OCI-LY1 (cell line): ENCODE results near the gene IQSEC1.

Experiments
- H2AFZ ChIP-seq: fragments of 200-600 bp; sonication (generic), shearing (Covaris generic); 2 replicates; pipeline ENCODE4 v1.6.0; 2014; ENCODE audit warnings: antibody characterized with exemption, mild to moderate bottlenecking, low read length
- H3F3A ChIP-seq: fragments of 200-600 bp; sonication (generic), shearing (Covaris generic); 2 replicates; pipeline ENCODE4 v1.6.0; 2014; ENCODE audit warnings: mild to moderate bottlenecking, antibody characterized with exemption, low read length, moderate library complexity; ENCODE audit not compliant: insufficient read depth
- H3K27ac ChIP-seq: fragments of 200-600 bp; sonication (generic); 2 replicates; pipeline ENCODE4 v1.5.1; 2014; ENCODE audit warnings: low read length, mixed run types, mild to moderate bottlenecking, low read depth; ENCODE audit not compliant: poor library complexity, severe bottlenecking
- H3K27me3 ChIP-seq: fragments of 200-600 bp; sonication (generic); 2 replicates; pipeline ENCODE4 v1.6.0; 2014; ENCODE audit warnings: antibody characterized with exemption, mild to moderate bottlenecking, low read length, moderate library complexity; ENCODE audit not compliant: insufficient read depth
- H3K36me3 ChIP-seq: fragments of 200-600 bp; sonication (generic); 2 replicates; pipeline ENCODE4 v1.6.1; 2014; ENCODE audit warnings: mild to moderate bottlenecking, antibody characterized with exemption, low read length, moderate library complexity, mixed read lengths; ENCODE audit not compliant: insufficient read depth
- H3K4me1 ChIP-seq: fragments of 200-600 bp; sonication (generic); 2 replicates; pipeline ENCODE4 v1.5.1; 2014; ENCODE audit warnings: mild to moderate bottlenecking, low read length, moderate library complexity; ENCODE audit not compliant: insufficient read depth, severe bottlenecking
- H3K4me2 ChIP-seq: fragments of 200-600 bp; sonication (generic), shearing (Covaris generic); 2 replicates; pipeline ENCODE4 v1.6.1; 2014; ENCODE audit warnings: low read length
- H3K4me3 ChIP-seq: fragments of 200-600 bp; sonication (generic); 2 replicates; pipeline ENCODE4 v1.5.1; 2014; ENCODE audit warnings: low read length, low read depth, mild to moderate bottlenecking, mixed read lengths; ENCODE audit not compliant: poor library complexity, severe bottlenecking
- H3K79me2 ChIP-seq: fragments of 200-600 bp; shearing (Covaris generic); 2 replicates; pipeline ENCODE4 v1.6.1; 2016; ENCODE audit warnings: mixed run types, low read length, mixed read lengths; ENCODE audit not compliant: insufficient read depth
- H3K9ac ChIP-seq: fragments of 200-600 bp; sonication (generic), shearing (Covaris generic); 2 replicates; pipeline ENCODE4 v1.6.1; 2014; ENCODE audit warnings: mild to moderate bottlenecking, low read length, mixed read lengths
- H3K9me2 ChIP-seq: fragments of 200-600 bp; sonication (generic), shearing (Covaris generic); 2 replicates; pipeline ENCODE4 v1.6.1; 2014; ENCODE audit warnings: low read depth, mild to moderate bottlenecking, low read length, mixed read lengths
- H3K9me3 ChIP-seq: fragments of 200-600 bp; shearing (Covaris generic); 2 replicates; pipeline ENCODE4 v1.6.1; 2014; ENCODE audit warnings: low read length, mixed read lengths
- H4K20me1 ChIP-seq: fragments of 200-600 bp; sonication (generic), shearing (Covaris generic); 2 replicates; pipeline ENCODE4 v1.6.0; 2016; ENCODE audit warnings: mild to moderate bottlenecking, low read length; ENCODE audit not compliant: insufficient read depth
- EZH2 ChIP-seq: fragments of 200-600 bp; sonication (generic), shearing (Covaris generic); IDR thresholded peaks from 2 replicates; pipeline ENCODE4 v1.8.0; 2017; ENCODE audit warnings: borderline replicate concordance, mixed run types, mild to moderate bottlenecking, antibody characterized with exemption, low read length, moderate library complexity, mixed read lengths
- TF ChIP-seq, protein P1 (sequence below): fragments of 200-600 bp; sonication (generic), shearing (Covaris generic); IDR thresholded peaks from 2 replicates; pipeline ENCODE4 v1.5.1; 2017; ENCODE audit warnings: mild to moderate bottlenecking, antibody characterized with exemption, low read length, moderate library complexity, mixed read lengths

IQSEC1 gene

DNA sequence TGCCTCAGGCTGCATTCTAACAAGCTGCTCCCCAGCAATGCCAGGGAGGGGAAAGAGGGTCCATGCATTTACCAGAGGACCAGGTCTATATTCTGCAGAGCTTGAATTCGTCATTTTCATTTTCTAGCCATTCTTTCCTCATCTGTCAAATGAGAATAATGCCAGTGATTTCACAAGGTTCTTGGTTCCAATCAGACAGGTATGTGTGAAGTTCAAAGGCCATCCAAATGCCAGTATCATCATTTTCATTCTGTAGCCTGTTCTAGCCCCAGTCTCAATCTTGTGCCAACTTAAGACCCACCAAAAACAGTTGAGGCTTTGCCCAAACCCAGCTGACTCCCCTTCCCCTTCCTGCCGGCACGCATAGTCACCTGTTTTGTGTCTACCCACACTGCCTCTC lies 112.7 kb downstream of the IQSEC1 start:
- H3F3A ChIP-seq = no peaks in the 10 kb centered on the region
- no peak for TF ChIP-seq EZH2
- TF ChIP-seq, protein P1, sequence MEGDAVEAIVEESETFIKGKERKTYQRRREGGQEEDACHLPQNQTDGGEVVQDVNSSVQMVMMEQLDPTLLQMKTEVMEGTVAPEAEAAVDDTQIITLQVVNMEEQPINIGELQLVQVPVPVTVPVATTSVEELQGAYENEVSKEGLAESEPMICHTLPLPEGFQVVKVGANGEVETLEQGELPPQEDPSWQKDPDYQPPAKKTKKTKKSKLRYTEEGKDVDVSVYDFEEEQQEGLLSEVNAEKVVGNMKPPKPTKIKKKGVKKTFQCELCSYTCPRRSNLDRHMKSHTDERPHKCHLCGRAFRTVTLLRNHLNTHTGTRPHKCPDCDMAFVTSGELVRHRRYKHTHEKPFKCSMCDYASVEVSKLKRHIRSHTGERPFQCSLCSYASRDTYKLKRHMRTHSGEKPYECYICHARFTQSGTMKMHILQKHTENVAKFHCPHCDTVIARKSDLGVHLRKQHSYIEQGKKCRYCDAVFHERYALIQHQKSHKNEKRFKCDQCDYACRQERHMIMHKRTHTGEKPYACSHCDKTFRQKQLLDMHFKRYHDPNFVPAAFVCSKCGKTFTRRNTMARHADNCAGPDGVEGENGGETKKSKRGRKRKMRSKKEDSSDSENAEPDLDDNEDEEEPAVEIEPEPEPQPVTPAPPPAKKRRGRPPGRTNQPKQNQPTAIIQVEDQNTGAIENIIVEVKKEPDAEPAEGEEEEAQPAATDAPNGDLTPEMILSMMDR = no peak
- H3K9me3 ChIP-seq = no peaks in the 10 kb centered on the region
- H3K9ac ChIP-seq = no peak overlapping the region
- no peaks in the 10 kb centered on the region for H3K79me2 ChIP-seq
- no peaks in the 10 kb centered on the region; the same call in 1 of the 2 replicates for H3K27me3 ChIP-seq
- H2AFZ ChIP-seq = no peak overlapping the region
- H3K9me2 ChIP-seq = no peaks in the 10 kb centered on the region
- no peak overlapping the region for H3K4me2 ChIP-seq
- no peaks in the 10 kb centered on the region for H3K4me1 ChIP-seq
- no peaks in the 10 kb centered on the region for H4K20me1 ChIP-seq
- no peak overlapping the region for H3K27ac ChIP-seq
- no peak overlapping the region for H3K4me3 ChIP-seq
- no peaks in the 10 kb centered on the region for H3K36me3 ChIP-seq

DNA sequence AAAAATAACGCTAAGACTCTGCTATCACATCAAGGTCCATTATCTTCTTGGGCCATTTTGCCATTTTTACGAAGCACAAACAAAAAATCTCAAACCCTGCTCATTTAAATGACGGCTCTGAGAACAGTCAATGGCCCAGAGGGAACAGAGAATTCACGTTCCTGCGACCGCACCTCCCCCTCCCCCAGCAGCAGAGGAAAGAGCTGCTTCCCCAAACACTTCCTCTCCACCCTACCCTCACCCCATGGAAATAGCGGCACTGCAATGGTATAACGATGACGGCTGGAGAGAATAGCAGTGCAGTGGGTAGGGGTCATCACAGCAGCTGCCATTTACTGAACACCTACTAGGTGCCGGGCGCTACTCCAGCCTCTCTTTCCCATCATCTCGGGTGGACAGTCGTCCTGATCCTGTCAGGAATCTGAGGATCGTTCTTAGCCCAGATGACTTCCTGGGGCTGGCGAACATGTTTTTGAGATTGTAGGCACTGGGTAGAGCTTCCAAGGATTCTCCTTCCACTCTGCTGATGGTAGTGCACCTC lies 113.3 kb downstream of the IQSEC1 start:
- Histone ChIP-seq H3K36me3 (no peaks in the 10 kb centered on the region), H3K9ac (no peak overlapping the region), H3K79me2 (no peaks in the 10 kb centered on the region), H3K4me1 (no peaks in the 10 kb centered on the region), H3K27ac (no peak overlapping the region), H2AFZ (no peak overlapping the region), H3K4me3 (no peak overlapping the region), H3K4me2 (no peak overlapping the region), H3F3A (no peaks in the 10 kb centered on the region), H4K20me1 (no peaks in the 10 kb centered on the region), H3K9me2 (no peaks in the 10 kb centered on the region), H3K27me3 (no peaks in the 10 kb centered on the region; the same call in 1 of the 2 replicates), H3K9me3 (no peaks in the 10 kb centered on the region)
- TF ChIP-seq, protein P1 = no peak
- no peak for TF ChIP-seq EZH2

DNA sequence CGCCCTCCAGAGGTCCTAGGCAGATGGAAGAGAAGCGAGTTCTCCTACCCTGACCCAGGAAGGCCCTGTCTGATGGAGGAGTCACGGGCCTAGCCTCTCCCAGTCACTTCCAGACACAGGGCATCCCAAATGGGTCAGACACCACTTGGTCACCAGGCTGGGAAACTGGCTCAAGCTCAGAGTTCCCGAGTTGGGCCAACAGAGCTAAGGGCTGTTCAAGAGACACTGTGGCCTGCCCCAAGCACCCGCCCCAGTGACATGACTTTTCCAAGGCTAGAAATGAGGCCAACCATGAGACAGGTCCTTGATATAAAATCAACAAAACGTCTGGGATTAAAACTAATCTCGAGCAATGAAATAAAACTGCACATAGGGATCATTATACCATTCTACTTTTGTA lies 113.8 kb downstream of the IQSEC1 start:
- Histone ChIP-seq H3K4me1 (no peaks in the 10 kb centered on the region), H2AFZ (no peak overlapping the region), H3K9ac (no peak overlapping the region), H3K79me2 (no peaks in the 10 kb centered on the region), H3K27me3 (no peaks in the 10 kb centered on the region; the same call in 1 of the 2 replicates), H3K9me2 (no peaks in the 10 kb centered on the region), H3K4me2 (no peak overlapping the region), H3K9me3 (no peaks in the 10 kb centered on the region), H3F3A (no peaks in the 10 kb centered on the region), H3K27ac (no peak overlapping the region), H3K4me3 (no peak overlapping the region), H3K36me3 (no peaks in the 10 kb centered on the region), H4K20me1 (no peaks in the 10 kb centered on the region)
- TF ChIP-seq EZH2 = no peak
- TF ChIP-seq, protein P1 = no peak
